BJ (cell line): ENCODE results near the gene LRIF1. TPM values are rescaled to one million over a fixed set of nuclear protein-coding genes. Genes with fewer than 3 reads are reported as not detected.
"Not testable (repeated sequence)": the region's sequence is repeated elsewhere in the genome, so short reads cannot be mapped to it uniquely, and the experiment has no call there.

Experiments
- CTCF ChIA-PET: fragments of 350-600 bp; formaldehyde crosslinking; extraction: SDS; loops from one replicate; lab custom pipeline; 2021; ENCODE audit warnings: antibody characterized with exemption, inconsistent platforms; lab: Yijun Ruan, JAX
- POLR2A ChIA-PET: fragments of 300-600 bp; sonication (Branson Sonifier 250); formaldehyde crosslinking; extraction: SDS; loops from one replicate; lab custom pipeline; 2021; ENCODE audit warnings: antibody characterized with exemption; lab: Charles Lee
- DNase-seq: peaks from one replicate; pipeline ENCODE4 v3.0.0-alpha.2; 2011; ENCODE audit warnings: low read depth
- H3K27me3 ChIP-seq: 2 replicates; pipeline ENCODE4 v1.6.0; 2011; ENCODE audit warnings: low read length; ENCODE audit not compliant: control insufficient read depth, insufficient read depth
- H3K36me3 ChIP-seq: 2 replicates; pipeline ENCODE4 v1.5.1; 2011; ENCODE audit warnings: low read length; ENCODE audit not compliant: control insufficient read depth, insufficient read depth
- H3K4me3 ChIP-seq: 2 replicates; pipeline ENCODE4 v1.5.1; 2011; ENCODE audit warnings: low read depth, mild to moderate bottlenecking, control low read depth, low read length
- polyA minus RNA-seq: library from RNA; depleted of rRNA, polyadenylated mRNA; stranded (reverse); fragments of >200 nt; gene quantifications from 2 replicates; pipeline ENCODE4 v1.2.3, GENCODE V29; 2011; rRNA and poly(A)+ RNA removed
- polyA plus RNA-seq: library from polyadenylated mRNA; depleted of rRNA; stranded (reverse); fragments of >200 nt; gene quantifications from 2 replicates; pipeline ENCODE4 v1.2.3, GENCODE V29; 2011; rRNA removed
- TF ChIP-seq, protein P1 (sequence below): IDR thresholded peaks from 2 replicates; pipeline ENCODE4 v1.5.1; 2011; ENCODE audit warnings: low read depth, mild to moderate bottlenecking, control low read depth, inconsistent platforms, low read length, moderate library complexity; ENCODE audit not compliant: insufficient read depth

Gene LRIF1, protein sequence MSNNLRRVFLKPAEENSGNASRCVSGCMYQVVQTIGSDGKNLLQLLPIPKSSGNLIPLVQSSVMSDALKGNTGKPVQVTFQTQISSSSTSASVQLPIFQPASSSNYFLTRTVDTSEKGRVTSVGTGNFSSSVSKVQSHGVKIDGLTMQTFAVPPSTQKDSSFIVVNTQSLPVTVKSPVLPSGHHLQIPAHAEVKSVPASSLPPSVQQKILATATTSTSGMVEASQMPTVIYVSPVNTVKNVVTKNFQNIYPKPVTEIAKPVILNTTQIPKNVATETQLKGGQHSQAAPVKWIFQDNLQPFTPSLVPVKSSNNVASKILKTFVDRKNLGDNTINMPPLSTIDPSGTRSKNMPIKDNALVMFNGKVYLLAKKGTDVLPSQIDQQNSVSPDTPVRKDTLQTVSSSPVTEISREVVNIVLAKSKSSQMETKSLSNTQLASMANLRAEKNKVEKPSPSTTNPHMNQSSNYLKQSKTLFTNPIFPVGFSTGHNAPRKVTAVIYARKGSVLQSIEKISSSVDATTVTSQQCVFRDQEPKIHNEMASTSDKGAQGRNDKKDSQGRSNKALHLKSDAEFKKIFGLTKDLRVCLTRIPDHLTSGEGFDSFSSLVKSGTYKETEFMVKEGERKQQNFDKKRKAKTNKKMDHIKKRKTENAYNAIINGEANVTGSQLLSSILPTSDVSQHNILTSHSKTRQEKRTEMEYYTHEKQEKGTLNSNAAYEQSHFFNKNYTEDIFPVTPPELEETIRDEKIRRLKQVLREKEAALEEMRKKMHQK
- 8.3 and 13.5 TPM in 2 replicates for polyA plus RNA-seq
- 5.5 and 8.3 TPM in 2 replicates for polyA minus RNA-seq

DNA sequence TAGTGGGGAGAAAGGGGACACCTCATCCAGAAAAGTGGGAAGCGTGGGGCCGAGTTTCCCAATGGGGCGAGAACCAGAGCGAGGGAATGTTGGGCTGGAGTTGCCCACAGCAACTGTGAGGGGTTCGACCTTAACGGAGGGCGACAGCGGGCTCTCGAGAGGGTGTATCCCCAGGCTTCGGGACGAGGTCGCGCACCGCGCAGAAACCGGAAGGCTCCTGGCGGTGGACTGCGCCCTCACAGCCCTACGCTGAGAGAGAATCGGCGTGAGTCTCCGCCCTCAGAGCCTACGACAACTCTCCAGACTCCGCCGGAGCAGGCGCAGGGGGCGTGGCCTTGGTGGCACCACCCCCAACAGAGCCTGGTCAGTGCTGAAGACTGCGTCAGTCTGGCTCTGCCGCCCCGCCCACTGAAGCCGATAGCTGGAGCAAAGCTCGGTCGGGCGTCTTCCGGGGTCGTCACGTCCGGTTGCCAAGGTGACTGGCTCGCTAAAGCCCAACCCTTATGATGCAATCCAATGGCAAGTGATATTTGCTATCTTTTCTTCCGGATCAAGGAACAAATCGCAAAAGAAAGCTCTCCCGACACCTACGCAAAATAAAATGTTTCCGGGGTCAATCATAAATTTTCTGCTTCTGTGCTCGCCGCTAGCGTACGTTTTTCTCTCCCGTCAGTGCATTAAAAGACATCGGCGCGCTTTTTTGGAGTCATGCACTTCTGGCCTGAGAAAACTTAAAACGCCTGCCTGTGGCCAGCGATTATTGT is at the start of gene LRIF1:
Gene LRIF1, minus strand, starts transcription at position 232 of the 764 bp plus-strand sequence. CDS start 234 bp downstream, outside the sequence.
- Histone ChIP-seq H3K27me3 (no peaks in the 10 kb centered on the region), H3K36me3 (no peaks in the 10 kb centered on the region), H3K4me3 (peak within 1 kb of the TSS; percentile 77)
- peak; percentile 99 for DNase-seq
- CTCF ChIA-PET: interaction anchor here (0.8 to 1.1 kb wide), 2 partner anchors 11 to 114 kb away, joined by 3 to 5 read pairs; no protein-coding TSS in a partner anchor
- TF ChIP-seq, protein P1, sequence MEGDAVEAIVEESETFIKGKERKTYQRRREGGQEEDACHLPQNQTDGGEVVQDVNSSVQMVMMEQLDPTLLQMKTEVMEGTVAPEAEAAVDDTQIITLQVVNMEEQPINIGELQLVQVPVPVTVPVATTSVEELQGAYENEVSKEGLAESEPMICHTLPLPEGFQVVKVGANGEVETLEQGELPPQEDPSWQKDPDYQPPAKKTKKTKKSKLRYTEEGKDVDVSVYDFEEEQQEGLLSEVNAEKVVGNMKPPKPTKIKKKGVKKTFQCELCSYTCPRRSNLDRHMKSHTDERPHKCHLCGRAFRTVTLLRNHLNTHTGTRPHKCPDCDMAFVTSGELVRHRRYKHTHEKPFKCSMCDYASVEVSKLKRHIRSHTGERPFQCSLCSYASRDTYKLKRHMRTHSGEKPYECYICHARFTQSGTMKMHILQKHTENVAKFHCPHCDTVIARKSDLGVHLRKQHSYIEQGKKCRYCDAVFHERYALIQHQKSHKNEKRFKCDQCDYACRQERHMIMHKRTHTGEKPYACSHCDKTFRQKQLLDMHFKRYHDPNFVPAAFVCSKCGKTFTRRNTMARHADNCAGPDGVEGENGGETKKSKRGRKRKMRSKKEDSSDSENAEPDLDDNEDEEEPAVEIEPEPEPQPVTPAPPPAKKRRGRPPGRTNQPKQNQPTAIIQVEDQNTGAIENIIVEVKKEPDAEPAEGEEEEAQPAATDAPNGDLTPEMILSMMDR: peak; percentile 52
- POLR2A ChIA-PET: interaction anchor here (0.6 kb wide), 1 partner anchor 484 kb away, joined by 3 read pairs; no protein-coding TSS in a partner anchor

DNA sequence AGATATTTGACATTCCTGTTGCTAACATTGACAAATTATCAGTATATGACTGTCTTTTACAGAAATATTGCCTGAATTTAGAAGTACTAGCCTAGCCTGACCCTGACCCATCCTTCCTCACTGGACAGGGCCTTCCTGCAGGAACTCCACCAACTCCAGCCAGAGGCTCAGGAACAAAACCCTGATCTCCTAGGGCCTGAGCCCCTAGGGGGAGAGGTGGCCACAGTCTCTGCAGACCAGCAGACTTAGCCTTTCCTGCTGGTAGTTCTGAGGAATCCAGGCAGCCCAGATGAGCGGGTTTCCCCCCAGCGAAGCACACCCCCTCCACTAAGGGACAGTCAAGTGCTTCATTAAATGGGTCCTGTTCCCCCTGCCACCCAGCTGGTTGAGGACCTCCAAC is 44.3 kb upstream of the LRIF1 start:
- Histone ChIP-seq H3K4me3 (no peak overlapping the region), H3K27me3 (no peaks in the 10 kb centered on the region), H3K36me3 (no peaks in the 10 kb centered on the region)
- TF ChIP-seq, protein P1: no peak
- no peak for DNase-seq
- ChIA-PET POLR2A (no interaction called here), CTCF (no interaction called here)

DNA sequence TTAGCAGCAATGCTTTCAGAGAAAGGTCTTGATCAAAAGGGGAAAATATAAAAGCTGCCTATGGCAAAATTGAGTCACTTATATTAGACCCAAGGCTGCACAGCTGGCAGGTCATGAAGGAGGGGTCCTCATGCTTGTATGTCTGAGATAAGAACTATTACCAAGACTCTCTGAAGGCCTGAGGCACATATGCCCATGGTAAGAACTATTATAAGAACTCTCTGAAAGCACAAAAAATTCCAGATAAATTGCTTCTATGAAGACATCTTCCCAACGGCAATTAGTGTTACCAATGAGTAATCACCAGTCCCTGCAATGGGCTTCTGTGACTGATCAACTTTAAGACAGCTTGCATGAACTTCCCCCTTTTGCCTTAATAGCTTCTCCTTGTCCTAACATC is 42.8 kb upstream of the LRIF1 start:
- TF ChIP-seq, protein P1: no peak
- CTCF ChIA-PET: no interaction called here
- H3K4me3 ChIP-seq: no peak overlapping the region
- no peaks in the 10 kb centered on the region for H3K27me3 ChIP-seq
- DNase-seq: no peak
- H3K36me3 ChIP-seq: no peaks in the 10 kb centered on the region
- POLR2A ChIA-PET: no interaction called here

DNA sequence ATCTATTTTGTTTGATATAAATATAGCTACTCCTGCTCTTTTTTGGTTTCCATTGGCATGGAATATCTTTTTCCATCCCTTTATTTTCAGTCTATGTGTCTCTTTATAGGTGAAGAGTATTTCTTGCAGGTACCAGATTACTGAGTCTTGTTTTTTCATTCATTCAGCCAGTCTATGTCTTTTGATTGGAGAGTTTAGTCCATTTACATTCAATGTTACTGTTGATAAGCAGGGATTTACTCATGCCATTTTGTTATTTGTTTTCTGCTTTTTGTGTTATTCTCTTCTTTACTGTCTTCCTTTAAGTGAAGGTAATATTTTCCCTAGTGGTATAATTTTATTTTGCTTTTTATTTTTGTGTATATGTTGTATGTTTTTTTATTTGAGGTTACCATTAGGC is 35.9 kb upstream of the LRIF1 start:
- DNase-seq, H3K36me3 ChIP-seq, H3K27me3 ChIP-seq, H3K4me3 ChIP-seq, CTCF ChIA-PET, POLR2A ChIA-PET: not testable (repeated sequence)

DNA sequence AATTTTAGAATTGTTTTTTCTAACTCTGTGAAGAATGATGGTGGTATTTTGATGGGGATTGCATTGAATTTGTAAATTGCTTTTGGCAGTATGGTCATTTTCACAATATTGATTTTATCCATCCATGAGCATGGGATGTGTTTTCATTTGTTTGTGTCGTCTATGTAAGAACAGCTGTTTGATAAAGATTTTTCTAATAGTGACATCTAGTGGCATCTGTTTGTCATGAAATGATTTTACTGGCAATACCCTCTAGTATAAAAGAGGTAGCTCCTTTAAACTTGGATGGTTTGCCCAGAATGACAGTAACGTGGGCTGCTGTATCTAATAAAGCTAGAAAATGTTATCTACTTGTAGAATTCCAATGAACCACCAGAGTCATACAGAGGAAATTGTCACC is 28.6 kb upstream of the LRIF1 start:
- H3K4me3 ChIP-seq, POLR2A ChIA-PET, H3K36me3 ChIP-seq, DNase-seq, H3K27me3 ChIP-seq: not testable (repeated sequence)
- TF ChIP-seq, protein P1: 0 out of 2 replicates have a peak, but pooled peaks have one; percentile 16
- CTCF ChIA-PET: interaction anchor here (0.7 to 1.7 kb wide), 8 partner anchors 10 to 238 kb away, joined by 3 to 5 read pairs (median 4); no protein-coding TSS in a partner anchor

DNA sequence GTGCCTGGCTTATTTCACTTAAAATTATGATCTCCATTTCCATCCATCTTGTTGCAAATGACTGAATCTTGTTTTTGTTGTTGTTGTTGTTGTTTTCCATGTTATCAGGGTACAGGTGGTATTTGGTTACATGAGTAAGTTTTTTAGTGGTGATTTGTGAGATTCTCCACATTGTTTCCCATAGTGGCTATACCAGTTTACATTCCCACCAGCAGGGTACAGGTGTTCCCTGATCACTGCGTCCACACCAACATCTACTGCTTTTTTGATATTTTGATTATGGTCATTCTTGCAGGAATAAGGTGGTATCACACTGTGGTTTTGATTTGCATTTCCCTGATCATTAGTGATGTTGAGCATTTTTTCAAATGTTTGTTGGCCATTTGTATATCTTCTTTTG is 27.6 kb upstream of the LRIF1 start:
- H3K36me3 ChIP-seq, H3K27me3 ChIP-seq, H3K4me3 ChIP-seq, DNase-seq, POLR2A ChIA-PET: not testable (repeated sequence)
- CTCF ChIA-PET: interaction anchor here (1.7 kb wide), 1 partner anchor 143 kb away, joined by 4 read pairs; no protein-coding TSS in a partner anchor
